Gastrocnemius medialis (tissue), 4 donors: ENCODE data around the gene PKP1.

ENCODE experiments used
- CTCF ChIP-seq, 5 experiments: fragments of 450-650 bp in 3 of 5; fragments of 200-600 bp in 2 of 5; sonication (generic) in 2 of 5; IDR thresholded peaks in 4 of 5; conservative IDR thresholded peaks in 1 of 5; 1 replicate in 4 of 5; 2 replicates in 1 of 5; pipeline ENCODE4 v1.5.1; 2016 to 2019; ENCODE audit warnings: antibody characterized with exemption in 5 of 5, mild to moderate bottlenecking in 3 of 5, moderate library complexity in 3 of 5
- POLR2A ChIP-seq, 2 donors: fragments of 450-650 bp; IDR thresholded peaks; one replicate each; pipeline ENCODE4 v1.6.1; 2017; ENCODE audit warnings: antibody characterized with exemption in 2 of 2, mild to moderate bottlenecking in 2 of 2, moderate library complexity in 2 of 2

DNA sequence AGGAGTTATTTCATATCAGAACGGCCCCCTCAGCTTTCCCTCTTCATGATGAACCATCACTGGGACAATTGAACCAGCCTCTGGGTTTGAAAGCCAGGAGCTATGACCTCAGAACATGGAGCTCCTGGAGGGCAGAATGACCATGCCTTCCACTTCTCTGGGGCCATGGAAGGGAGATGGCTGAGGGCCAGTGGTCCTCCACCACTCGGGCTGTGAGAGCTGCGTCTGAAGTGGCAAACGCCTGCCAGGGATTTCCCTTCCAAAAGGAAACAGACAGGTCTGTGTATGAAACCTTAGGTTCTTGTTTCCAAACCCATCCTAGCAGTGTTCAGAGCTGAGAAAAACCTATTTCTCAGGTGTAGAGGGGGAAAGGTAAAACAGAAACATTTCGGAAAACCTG, 22.5 kb downstream of the PKP1 start:
- TF ChIP-seq CTCF (IDR thresholded peaks at IDR 0.05 in 4 of 5, conservative IDR thresholded peaks at IDR 0.05 in 1 of 5) (no peak), POLR2A (IDR thresholded peaks at IDR 0.05) (no peak)
